K562 (cell line): ENCODE measurements around the gene DLGAP1. TPM values are rescaled to one million over a fixed set of nuclear protein-coding genes. Genes with fewer than 3 reads are reported as not detected.

Source experiments
- ETV6 ChIP-seq, 3 experiments: fragments of 150-350 bp in 1 of 3; sonication (generic) in 1 of 3; formaldehyde crosslinking in 1 of 3; IDR thresholded peaks; 2 replicates each; pipeline versions ENCODE4 v1.6.1 to v1.8.0; 2014 to 2022; ENCODE audit warnings: borderline replicate concordance in 2 of 3, low read depth in 2 of 3, antibody characterized with exemption in 1 of 3, low read length in 1 of 3, mild to moderate bottlenecking in 1 of 3, missing genetic modification reagents in 1 of 3
- GATAD2B ChIP-seq: fragments of 450-650 bp; IDR thresholded peaks from 2 replicates; pipeline ENCODE4 v1.6.1; 2017; ENCODE audit warnings: mild to moderate bottlenecking, borderline replicate concordance
- MAFF ChIP-seq: IDR thresholded peaks from 2 replicates; pipeline ENCODE4 v1.6.1; 2012; ENCODE audit warnings: low read length, improper control_type of control experiment
- MEF2D ChIP-seq: conservative IDR thresholded peaks from 2 replicates; pipeline ENCODE4 v1.6.1; 2016; ENCODE audit warnings: low read depth, missing genetic modification characterization, missing compliant biosample characterization
- PHF21A ChIP-seq: fragments of 450-650 bp; IDR thresholded peaks from 2 replicates; pipeline ENCODE4 v1.6.1; 2017; ENCODE audit warnings: low read depth, borderline replicate concordance
- SMAD4 ChIP-seq: fragments of 250-450 bp; sonication (Bioruptor Pico); conservative IDR thresholded peaks from 2 replicates; pipeline ENCODE4 v1.8.0; 2021; ENCODE audit warnings: inconsistent platforms, mild to moderate bottlenecking, moderate library complexity
- TBP ChIP-seq: optimal IDR thresholded peaks from 2 replicates; pipeline ENCODE3; 2011; ENCODE audit warnings: low read depth, low read length, improper control_type of control experiment
- ZNF217 ChIP-seq: sonication (generic); formaldehyde crosslinking; IDR thresholded peaks from 2 replicates; pipeline ENCODE4 v1.8.0; 2022; ENCODE audit warnings: mild to moderate bottlenecking, missing genetic modification reagents
- ZNF324 ChIP-seq: fragments of 250-450 bp; sonication (Bioruptor Pico); IDR thresholded peaks from 2 replicates; pipeline ENCODE4 v1.4.0; 2020; ENCODE audit warnings: mild to moderate bottlenecking
- ZNF41 ChIP-seq: fragments of 250-450 bp; sonication (Bioruptor Pico); conservative IDR thresholded peaks from 2 replicates; pipeline ENCODE4 v1.4.0; 2020; ENCODE audit warnings: mild to moderate bottlenecking
- polyA plus RNA-seq, 8 experiments: library from polyadenylated mRNA; depleted of rRNA in 4 of 8; stranded (reverse) in 5 of 8; unstranded in 3 of 8; fragments of >200 nt; fragmentation: Nextera tagmentation in 2 of 8; fragmentation: Illumina TruSeq in 1 of 8; extraction: Ambion mirVana in 2 of 8; extraction: Trizol in 1 of 8; gene quantifications; 2 replicates each; pipeline versions ENCODE4 v1.2.1 to v1.2.3, GENCODE V29; 2011 to 2014; ENCODE audit warnings: inconsistent platforms in 1 of 8, missing spikeins in 1 of 8
- total RNA-seq, 7 experiments: library from RNA; depleted of rRNA in 6 of 7; stranded (reverse); fragments of >200 nt in 6 of 7; fragmentation: Illumina TruSeq in 2 of 7; extraction: Trizol in 2 of 7; gene quantifications; 2 replicates each; pipeline versions ENCODE4 v1.2.1 to v1.2.3, GENCODE V29; 2011 to 2021; ENCODE audit warnings: low replicate concordance in 1 of 7
- TF ChIP-seq, protein P1 (sequence below): fragments of 450-650 bp; IDR thresholded peaks from 2 replicates; pipeline ENCODE4 v1.6.1; 2016; ENCODE audit warnings: borderline replicate concordance
- TF ChIP-seq, protein P2 (sequence below): sonication (generic); formaldehyde crosslinking; IDR thresholded peaks from 2 replicates; pipeline ENCODE4 v1.8.1; 2023; ENCODE audit warnings: mild to moderate bottlenecking, missing genetic modification reagents
- TF ChIP-seq, protein P3 (sequence below): fragments of 250-450 bp; sonication (Bioruptor Pico); IDR thresholded peaks from 2 replicates; pipeline ENCODE4 v1.4.0; 2020; ENCODE audit warnings: mild to moderate bottlenecking, moderate library complexity

The DLGAP1 gene
- total and polyA plus RNA-seq, 9 of the 15 experiments (the other 6 are each of a cell fraction or from before 2014, with no cell fraction given) = 0.04 to 0.22 (median 0.08) TPM

DNA sequence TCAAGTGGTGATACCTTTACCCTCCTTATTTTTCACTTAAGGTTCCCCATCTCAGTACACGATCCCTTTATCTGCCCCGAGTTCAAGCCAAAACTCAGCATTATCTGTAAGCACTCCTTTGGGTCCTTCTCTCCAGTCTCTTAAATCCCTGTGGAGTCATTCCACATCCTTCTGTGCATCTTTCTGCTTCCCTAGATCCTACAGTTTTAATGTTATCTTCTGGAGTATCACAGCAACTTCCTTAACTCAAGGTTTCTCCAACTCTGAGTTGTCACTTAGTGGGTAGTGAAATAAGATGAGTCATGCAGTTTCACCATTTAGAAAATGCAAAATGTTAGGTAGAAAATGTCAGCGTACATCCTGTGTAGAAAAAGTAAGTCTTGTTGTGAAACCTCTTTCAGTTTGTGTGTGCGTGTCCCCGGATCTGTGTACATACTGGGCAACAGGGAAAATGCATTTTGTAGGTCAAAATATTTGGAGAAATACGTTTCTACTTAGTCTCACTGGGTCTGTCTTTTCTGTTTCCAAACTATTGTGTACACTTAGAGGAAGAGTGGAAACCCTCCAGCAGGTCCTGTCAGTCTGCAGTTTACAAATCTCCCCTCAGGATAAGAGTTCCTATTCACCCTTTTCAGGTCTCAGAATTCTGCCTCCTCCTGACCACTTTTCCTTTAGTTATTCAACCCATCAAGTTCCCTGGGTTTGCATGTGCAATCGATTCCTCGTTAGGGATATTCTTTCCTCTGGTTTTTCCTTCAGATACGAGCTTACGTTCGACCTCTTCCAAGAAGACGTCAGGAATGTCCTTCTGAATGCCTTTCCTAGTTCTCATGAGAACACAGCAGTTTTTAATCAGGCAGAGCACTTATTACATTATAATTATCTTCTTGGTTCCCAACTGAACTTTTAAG lies 850.4 kb downstream of the DLGAP1 start (continued):
- TF ChIP-seq MEF2D (tag) = peak; percentile 22; the same call in 1 of the 2 replicates
- peak; percentile 89 for TF ChIP-seq MAFF
- TF ChIP-seq ZNF324 = no peak; the same call in 1 of the 2 replicates
- TF ChIP-seq GATAD2B = no peak
- TF ChIP-seq, protein P1, sequence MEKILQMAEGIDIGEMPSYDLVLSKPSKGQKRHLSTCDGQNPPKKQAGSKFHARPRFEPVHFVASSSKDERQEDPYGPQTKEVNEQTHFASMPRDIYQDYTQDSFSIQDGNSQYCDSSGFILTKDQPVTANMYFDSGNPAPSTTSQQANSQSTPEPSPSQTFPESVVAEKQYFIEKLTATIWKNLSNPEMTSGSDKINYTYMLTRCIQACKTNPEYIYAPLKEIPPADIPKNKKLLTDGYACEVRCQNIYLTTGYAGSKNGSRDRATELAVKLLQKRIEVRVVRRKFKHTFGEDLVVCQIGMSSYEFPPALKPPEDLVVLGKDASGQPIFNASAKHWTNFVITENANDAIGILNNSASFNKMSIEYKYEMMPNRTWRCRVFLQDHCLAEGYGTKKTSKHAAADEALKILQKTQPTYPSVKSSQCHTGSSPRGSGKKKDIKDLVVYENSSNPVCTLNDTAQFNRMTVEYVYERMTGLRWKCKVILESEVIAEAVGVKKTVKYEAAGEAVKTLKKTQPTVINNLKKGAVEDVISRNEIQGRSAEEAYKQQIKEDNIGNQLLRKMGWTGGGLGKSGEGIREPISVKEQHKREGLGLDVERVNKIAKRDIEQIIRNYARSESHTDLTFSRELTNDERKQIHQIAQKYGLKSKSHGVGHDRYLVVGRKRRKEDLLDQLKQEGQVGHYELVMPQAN = no peak
- TF ChIP-seq, protein P2, sequence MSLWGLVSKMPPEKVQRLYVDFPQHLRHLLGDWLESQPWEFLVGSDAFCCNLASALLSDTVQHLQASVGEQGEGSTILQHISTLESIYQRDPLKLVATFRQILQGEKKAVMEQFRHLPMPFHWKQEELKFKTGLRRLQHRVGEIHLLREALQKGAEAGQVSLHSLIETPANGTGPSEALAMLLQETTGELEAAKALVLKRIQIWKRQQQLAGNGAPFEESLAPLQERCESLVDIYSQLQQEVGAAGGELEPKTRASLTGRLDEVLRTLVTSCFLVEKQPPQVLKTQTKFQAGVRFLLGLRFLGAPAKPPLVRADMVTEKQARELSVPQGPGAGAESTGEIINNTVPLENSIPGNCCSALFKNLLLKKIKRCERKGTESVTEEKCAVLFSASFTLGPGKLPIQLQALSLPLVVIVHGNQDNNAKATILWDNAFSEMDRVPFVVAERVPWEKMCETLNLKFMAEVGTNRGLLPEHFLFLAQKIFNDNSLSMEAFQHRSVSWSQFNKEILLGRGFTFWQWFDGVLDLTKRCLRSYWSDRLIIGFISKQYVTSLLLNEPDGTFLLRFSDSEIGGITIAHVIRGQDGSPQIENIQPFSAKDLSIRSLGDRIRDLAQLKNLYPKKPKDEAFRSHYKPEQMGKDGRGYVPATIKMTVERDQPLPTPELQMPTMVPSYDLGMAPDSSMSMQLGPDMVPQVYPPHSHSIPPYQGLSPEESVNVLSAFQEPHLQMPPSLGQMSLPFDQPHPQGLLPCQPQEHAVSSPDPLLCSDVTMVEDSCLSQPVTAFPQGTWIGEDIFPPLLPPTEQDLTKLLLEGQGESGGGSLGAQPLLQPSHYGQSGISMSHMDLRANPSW = no peak
- TF ChIP-seq ZNF217 (CRISPR knock-in tag) = no peak
- TF ChIP-seq PHF21A = no peak
- peak; percentile 9 for TF ChIP-seq SMAD4
- TF ChIP-seq, protein P3, sequence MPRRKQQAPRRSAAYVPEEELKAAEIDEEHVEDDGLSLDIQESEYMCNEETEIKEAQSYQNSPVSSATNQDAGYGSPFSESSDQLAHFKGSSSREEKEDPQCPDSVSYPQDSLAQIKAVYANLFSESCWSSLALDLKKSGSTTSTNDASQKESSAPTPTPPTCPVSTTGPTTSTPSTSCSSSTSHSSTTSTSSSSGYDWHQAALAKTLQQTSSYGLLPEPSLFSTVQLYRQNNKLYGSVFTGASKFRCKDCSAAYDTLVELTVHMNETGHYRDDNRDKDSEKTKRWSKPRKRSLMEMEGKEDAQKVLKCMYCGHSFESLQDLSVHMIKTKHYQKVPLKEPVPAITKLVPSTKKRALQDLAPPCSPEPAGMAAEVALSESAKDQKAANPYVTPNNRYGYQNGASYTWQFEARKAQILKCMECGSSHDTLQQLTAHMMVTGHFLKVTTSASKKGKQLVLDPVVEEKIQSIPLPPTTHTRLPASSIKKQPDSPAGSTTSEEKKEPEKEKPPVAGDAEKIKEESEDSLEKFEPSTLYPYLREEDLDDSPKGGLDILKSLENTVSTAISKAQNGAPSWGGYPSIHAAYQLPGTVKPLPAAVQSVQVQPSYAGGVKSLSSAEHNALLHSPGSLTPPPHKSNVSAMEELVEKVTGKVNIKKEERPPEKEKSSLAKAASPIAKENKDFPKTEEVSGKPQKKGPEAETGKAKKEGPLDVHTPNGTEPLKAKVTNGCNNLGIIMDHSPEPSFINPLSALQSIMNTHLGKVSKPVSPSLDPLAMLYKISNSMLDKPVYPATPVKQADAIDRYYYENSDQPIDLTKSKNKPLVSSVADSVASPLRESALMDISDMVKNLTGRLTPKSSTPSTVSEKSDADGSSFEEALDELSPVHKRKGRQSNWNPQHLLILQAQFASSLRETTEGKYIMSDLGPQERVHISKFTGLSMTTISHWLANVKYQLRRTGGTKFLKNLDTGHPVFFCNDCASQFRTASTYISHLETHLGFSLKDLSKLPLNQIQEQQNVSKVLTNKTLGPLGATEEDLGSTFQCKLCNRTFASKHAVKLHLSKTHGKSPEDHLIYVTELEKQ (CRISPR knock-in tag) = no peak
- TF ChIP-seq ETV6 (IDR thresholded peaks at IDR 0.05; ENCODE audit: borderline replicate concordance in 1 of 2, low read depth in 2 of 2, low read length in 1 of 2) = no peak
- TF ChIP-seq ETV6 (CRISPR knock-in tag; IDR thresholded peaks at IDR 0.05; ENCODE audit: borderline replicate concordance) = 0 out of 2 replicates have a peak, but pooled peaks have one; percentile 12
- TF ChIP-seq ZNF41 (CRISPR knock-in tag) = peak; percentile 11; the same call in 1 of the 2 replicates
- peak; percentile 31 for TF ChIP-seq TBP
